Transverse colon (tissue), 4 donors: Measurements from ENCODE around the gene ADGRA3.

Source experiments
- CTCF ChIP-seq, 5 experiments: fragments of 200-600 bp in 3 of 5; fragments of 450-650 bp in 2 of 5; sonication (generic) in 3 of 5; IDR thresholded peaks; 1 replicate in 2 of 5; 2 replicates in 3 of 5; pipeline ENCODE4 v1.5.1; 2016 to 2017; ENCODE audit warnings: antibody characterized with exemption in 5 of 5, inconsistent platforms in 3 of 5, mild to moderate bottlenecking in 2 of 5, moderate library complexity in 1 of 5
- EP300 ChIP-seq: sonication (generic); formaldehyde crosslinking; IDR thresholded peaks from one replicate; pipeline ENCODE4 v1.6.1; 2017; ENCODE audit warnings: antibody characterized with exemption, low read depth
- POLR2A ChIP-seq: fragments of 450-650 bp; IDR thresholded peaks from one replicate; pipeline ENCODE4 v1.6.1; 2016; ENCODE audit warnings: antibody characterized with exemption, mild to moderate bottlenecking, moderate library complexity
- POLR2AphosphoS5 ChIP-seq, 3 donors: sonication (generic); formaldehyde crosslinking; IDR thresholded peaks; one replicate each; pipeline ENCODE4 v1.6.1; 2016; ENCODE audit warnings: antibody characterized with exemption in 3 of 3

DNA sequence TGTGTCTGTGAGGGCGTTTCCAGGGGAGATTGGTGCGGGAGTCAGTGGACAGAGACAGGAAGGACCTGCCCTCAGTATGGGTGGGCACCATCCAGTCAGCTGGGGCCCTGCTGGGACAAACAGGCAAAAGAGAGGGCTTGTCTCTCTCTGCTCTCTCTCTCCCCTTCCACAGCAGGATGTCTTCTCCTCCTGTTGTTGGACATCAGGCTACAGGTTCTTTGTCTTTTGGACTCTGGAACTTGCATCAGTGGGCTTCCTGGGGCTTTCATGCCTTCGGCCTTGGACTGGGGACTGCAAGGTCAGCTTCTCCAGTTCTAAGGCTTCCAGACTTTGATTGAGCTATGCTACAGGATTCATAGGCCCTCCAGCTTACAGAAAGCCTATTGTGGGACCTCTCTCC is 59.6 kb downstream of the ADGRA3 start:
- TF ChIP-seq CTCF (IDR thresholded peaks at IDR 0.05) (no peak), POLR2AphosphoS5 (IDR thresholded peaks at IDR 0.05) (no peak), POLR2A (no peak), EP300 (no peak)
